ENCODE measurements around the gene RAMP3. TPM values are rescaled to one million over a fixed set of nuclear protein-coding genes. Genes with fewer than 3 reads are reported as not detected.

Gene RAMP3
- total RNA-seq, 2 donors from 2014 or later: 35.8 to 43.5 TPM

DNA sequence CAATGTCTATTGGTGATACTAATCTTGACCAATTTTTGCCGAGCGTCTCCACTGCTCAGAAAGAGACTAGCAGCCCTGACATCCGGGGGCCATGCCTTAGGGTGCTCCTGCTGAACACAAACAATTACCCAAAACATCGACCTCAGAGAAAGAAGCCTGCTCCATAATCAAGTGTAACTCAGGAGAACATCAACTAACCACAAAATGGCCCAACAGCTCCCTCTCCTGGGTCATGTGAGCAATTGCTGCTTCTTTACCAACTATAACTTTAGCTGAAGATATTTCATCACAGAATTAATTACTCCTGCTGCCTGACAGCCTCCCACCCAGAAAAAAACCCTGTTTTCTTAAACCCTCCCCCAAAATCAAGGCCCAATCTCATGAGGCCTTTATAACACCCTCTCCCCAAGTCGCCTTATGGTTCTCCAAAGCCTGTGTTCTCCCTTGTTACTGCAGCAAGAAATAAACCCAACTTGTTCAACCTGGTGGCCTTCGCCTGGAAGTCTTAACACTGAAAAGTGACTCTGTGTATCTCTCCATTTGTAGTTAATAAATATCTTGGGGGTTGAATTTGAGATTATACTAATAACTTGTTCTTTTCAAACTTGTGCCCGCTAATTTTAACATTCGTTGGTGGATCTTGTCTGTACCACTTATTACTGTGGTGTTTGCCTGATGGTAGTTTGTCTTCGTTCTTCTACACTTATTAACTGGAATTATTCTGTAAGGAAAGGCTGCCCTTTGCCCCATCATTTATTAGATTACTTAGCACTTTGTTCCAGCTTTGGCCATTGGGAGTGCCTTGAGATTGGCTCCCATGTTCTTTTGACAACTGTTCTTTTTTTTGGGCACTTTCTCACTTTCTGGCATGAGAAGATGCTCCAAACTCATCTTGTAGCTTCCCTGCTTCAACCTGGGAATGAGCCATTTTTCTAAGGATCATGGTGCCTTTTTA is 21.2 kb upstream of the RAMP3 start:
- no peak overlapping the region for H3K27ac ChIP-seq
- H3K9me3 ChIP-seq: no peaks in the 10 kb centered on the region
- no peak for TF ChIP-seq POLR2A (IDR thresholded peaks at IDR 0.05)
- TF ChIP-seq CTCF (IDR thresholded peaks at IDR 0.05): peak; percentile 46 to 86 (median 76)
- peak; percentile 48 for TF ChIP-seq POLR2AphosphoS5 (IDR thresholded peaks at IDR 0.05)
- 40% methylated on average over 9 of the region's 9 CpGs for WGBS
- H3K27me3 ChIP-seq (replicated peaks; ENCODE audit: insufficient read depth): no peaks in the 10 kb centered on the region
- intact Hi-C loops (cut with DNase I): loop anchor here (5.0 kb wide), 1 partner anchor 279 kb away; no protein-coding TSS in a partner anchor
- no peaks in the 10 kb centered on the region for H3K4me1 ChIP-seq (replicated peaks)
- no peak overlapping the region for H3K4me3 ChIP-seq
- peak; percentile 40 for DNase-seq (ENCODE audit: low spot score)
- H3K36me3 ChIP-seq: no peaks in the 10 kb centered on the region

DNA sequence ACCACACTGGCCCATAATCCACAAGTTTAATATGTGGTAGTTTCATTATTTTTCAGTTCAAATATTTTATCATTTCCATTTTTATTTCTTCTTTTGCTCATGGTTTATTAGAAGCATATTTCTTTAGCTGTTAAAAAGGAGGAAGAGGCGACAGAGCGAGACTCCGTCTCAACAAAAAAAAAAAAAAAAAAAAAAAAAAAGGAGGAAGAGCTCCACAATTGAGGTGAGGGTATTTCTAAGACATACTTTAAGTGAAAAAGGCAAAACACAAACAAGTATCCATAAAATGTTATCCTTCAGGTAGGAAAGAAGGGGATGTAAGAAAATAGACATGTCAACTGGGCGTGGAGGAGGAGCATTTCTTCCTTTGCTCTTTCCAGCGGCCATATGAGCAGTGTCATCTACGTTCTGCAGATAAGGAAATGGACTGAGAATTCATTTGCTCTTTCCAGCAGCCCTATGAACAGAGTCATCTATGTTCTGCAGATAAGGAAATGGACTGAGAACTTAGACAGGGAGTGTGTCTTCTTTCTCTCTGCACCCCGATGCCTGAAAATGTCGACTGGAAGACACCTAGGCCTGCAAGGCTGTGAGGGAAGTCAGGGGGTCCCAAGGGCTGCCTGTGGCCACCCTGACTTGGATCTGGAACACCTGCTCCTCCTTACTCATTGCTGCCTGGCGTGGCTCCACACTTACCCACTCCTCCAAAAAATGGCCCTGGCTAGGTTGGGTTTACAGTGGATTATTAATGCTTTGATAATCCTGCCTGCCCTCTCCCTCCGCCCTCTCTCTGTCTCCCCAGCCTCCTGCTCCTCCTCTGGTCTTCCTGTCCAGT is 18.9 kb upstream of the RAMP3 start:
- WGBS: 65% methylated on average over 10 of the region's 10 CpGs
- intact Hi-C loops (cut with DNase I): loop anchor here (5.0 kb wide), 1 partner anchor 281 kb away; no protein-coding TSS in a partner anchor
- Histone ChIP-seq H3K27me3 (replicated peaks; ENCODE audit: insufficient read depth) (no peaks in the 10 kb centered on the region), H3K4me3 (no peak overlapping the region), H3K27ac (no peak overlapping the region), H3K9me3 (no peaks in the 10 kb centered on the region), H3K4me1 (replicated peaks) (no peaks in the 10 kb centered on the region), H3K36me3 (no peaks in the 10 kb centered on the region)
- no peak for DNase-seq (ENCODE audit: low spot score)
- TF ChIP-seq CTCF (IDR thresholded peaks at IDR 0.05) (no peak), POLR2AphosphoS5 (IDR thresholded peaks at IDR 0.05) (no peak), POLR2A (IDR thresholded peaks at IDR 0.05) (no peak)

DNA sequence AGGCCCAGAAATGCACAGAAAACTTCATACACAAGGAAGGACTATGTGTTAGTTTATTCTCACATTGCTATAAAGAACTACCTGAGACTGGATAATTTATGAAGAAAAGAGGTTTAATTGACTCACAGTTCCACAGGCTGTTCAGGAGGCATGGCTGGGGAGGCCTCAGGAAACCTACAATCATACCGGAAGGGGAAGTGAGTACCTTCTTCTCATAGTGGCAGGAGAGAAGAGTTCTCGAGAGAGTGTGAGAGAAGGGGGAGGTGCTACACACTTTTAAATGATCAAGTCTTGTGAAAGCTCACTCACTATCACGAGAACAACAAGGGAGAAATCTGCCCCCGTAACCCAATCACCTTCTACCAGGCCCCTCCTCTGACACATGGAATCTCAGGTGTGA is 16.8 kb upstream of the RAMP3 start:
- WGBS: 85% methylated on average over 4 of the region's 4 CpGs
- Histone ChIP-seq H3K27me3 (replicated peaks; ENCODE audit: insufficient read depth) (no peaks in the 10 kb centered on the region), H3K9me3 (no peaks in the 10 kb centered on the region), H3K4me1 (replicated peaks) (no peaks in the 10 kb centered on the region), H3K27ac (no peak overlapping the region), H3K36me3 (no peaks in the 10 kb centered on the region), H3K4me3 (no peak overlapping the region)
- intact Hi-C loops (cut with DNase I): no loop called here
- DNase-seq (ENCODE audit: low spot score): no peak
- no peak for TF ChIP-seq CTCF (IDR thresholded peaks at IDR 0.05)
- TF ChIP-seq POLR2AphosphoS5 (IDR thresholded peaks at IDR 0.05): no peak
- TF ChIP-seq POLR2A (IDR thresholded peaks at IDR 0.05): no peak

DNA sequence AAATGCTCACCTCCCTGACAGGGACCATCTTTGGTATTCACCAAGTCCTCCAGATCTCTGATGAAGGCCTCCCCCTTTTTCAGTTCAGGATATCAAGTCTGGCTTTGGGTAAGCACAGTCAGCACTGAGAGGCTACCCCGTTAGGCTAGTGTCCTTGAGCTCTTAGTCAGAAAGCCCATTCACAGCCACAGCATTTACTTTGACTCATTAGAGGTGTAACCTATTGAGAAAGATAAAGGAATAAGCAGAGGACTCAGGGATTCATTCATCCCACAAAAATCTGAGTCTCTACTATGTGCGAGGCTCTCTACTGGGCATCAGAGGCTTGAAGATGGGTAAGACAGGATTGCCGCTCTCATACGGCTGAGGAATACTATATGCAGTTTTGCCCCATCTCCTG is 14.0 kb upstream of the RAMP3 start:
- Histone ChIP-seq H3K36me3 (no peaks in the 10 kb centered on the region), H3K9me3 (no peaks in the 10 kb centered on the region), H3K27me3 (replicated peaks; ENCODE audit: insufficient read depth) (no peaks in the 10 kb centered on the region), H3K4me3 (no peak overlapping the region), H3K27ac (no peak overlapping the region), H3K4me1 (replicated peaks) (no peaks in the 10 kb centered on the region)
- 89% methylated on average over 4 of the region's 4 CpGs for WGBS
- DNase-seq (ENCODE audit: low spot score): no peak
- TF ChIP-seq CTCF (IDR thresholded peaks at IDR 0.05): no peak
- no peak for TF ChIP-seq POLR2AphosphoS5 (IDR thresholded peaks at IDR 0.05)
- intact Hi-C loops (cut with DNase I): no loop called here

Data from prostate gland (tissue), 2 donors.